DMS153 treated with DMSO at 0.1 percent for 48 hours (cell line): ENCODE measurements around the gene SYMPK.
"Not testable (repeated sequence)": the region's sequence is repeated elsewhere in the genome, so short reads cannot be mapped to it uniquely, and the experiment has no call there.

Source experiments
- DNase-seq: peaks from one replicate; lab custom pipeline; 2025; ENCODE audit not compliant: unreplicated experiment; lab: John Stamatoyannopoulos, UW

The SYMPK gene

GRCh38 chr19:45870798-45871197, 7.9 kb upstream of the SYMPK start:
- DNase-seq, result no peak

GRCh38 chr19:45867241-45867640, 4.3 kb upstream of the SYMPK start:
- DNase-seq, result not testable (repeated sequence)

GRCh38 chr19:45866400-45867176, 3.6 kb upstream of the SYMPK start:
- no peak for DNase-seq

- no peak for DNase-seq
These were observed 2.5 kb upstream of the SYMPK start for GRCh38 chr19:45865269-45865948.

- no peak for DNase-seq
These were observed 1.7 kb upstream of the SYMPK start for GRCh38 chr19:45864629-45865082.

- no peak for DNase-seq
These were observed 1.1 kb upstream of the SYMPK start, which contains the start of gene FOXA3 for GRCh38 chr19:45863840-45864628. Gene FOXA3, plus strand, starts transcription at chr19:45864326. Its CDS starts 131 bp downstream, at chr19:45864457.

- no peak for DNase-seq
These were observed 440 bp upstream of the SYMPK start for GRCh38 chr19:45863335-45863839.

- DNase-seq, result no peak
These were observed 730 bp downstream of the SYMPK start for GRCh38 chr19:45862271-45862563.

- no peak for DNase-seq
These were observed 2.3 kb downstream of the SYMPK start for GRCh38 chr19:45860359-45861259.

GRCh38 chr19:45854167-45854778, 8.7 kb downstream of the SYMPK start:
- no peak for DNase-seq

- no peak for DNase-seq
These were observed 10.0 kb downstream of the SYMPK start for GRCh38 chr19:45852983-45853382.

GRCh38 chr19:45852145-45852750, 10.7 kb downstream of the SYMPK start:
- DNase-seq, result no peak

GRCh38 chr19:45848922-45849321, 14.0 kb downstream of the SYMPK start:
- DNase-seq, result no peak

GRCh38 chr19:45847663-45848062, 15.3 kb downstream of the SYMPK start:
- DNase-seq, result no peak

- DNase-seq, result no peak
These were observed 20.7 kb downstream of the SYMPK start for GRCh38 chr19:45842198-45842597.

GRCh38 chr19:45834970-45835369, 28.0 kb downstream of the SYMPK start:
- DNase-seq, result no peak

- DNase-seq, result no peak
These were observed 34.0 kb downstream of the SYMPK start for GRCh38 chr19:45828945-45829344.

GRCh38 chr19:45828523-45828922, 34.4 kb downstream of the SYMPK start:
- no peak for DNase-seq

GRCh38 chr19:45827459-45828093, 35.4 kb downstream of the SYMPK start:
- DNase-seq, result no peak
